ENCODE results near the gene RSPH10B. TPM values are rescaled to one million over a fixed set of nuclear protein-coding genes. Genes with fewer than 3 reads are reported as not detected.
"Not testable (repeated sequence)": the region's sequence is repeated elsewhere in the genome, so short reads cannot be mapped to it uniquely, and the experiment has no call there.

Gene RSPH10B
- total RNA-seq, 1 donor from 2014 or later, result 0.21 TPM

DNA sequence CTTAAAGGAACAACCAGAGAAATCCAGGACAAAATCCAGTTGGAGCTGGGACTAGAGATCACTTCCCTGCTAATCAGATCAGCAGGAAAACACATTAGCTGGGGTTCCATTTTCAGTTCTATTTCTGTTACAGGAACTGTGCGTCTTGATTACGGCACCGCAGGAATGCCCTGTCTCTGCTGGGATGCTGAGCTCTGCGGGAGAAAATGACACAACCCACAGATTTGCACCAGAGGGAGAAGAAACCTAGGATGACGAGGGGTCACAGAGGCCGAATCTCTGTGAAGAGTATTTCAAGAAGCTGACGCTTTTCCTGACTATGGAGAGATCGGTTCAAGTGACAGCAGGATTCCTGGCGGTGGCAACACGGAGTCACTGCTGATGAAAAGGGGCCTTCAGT lies 40.2 kb downstream of the RSPH10B start:
- DNase-seq (ENCODE audit: low read depth), result not testable (repeated sequence)

DNA sequence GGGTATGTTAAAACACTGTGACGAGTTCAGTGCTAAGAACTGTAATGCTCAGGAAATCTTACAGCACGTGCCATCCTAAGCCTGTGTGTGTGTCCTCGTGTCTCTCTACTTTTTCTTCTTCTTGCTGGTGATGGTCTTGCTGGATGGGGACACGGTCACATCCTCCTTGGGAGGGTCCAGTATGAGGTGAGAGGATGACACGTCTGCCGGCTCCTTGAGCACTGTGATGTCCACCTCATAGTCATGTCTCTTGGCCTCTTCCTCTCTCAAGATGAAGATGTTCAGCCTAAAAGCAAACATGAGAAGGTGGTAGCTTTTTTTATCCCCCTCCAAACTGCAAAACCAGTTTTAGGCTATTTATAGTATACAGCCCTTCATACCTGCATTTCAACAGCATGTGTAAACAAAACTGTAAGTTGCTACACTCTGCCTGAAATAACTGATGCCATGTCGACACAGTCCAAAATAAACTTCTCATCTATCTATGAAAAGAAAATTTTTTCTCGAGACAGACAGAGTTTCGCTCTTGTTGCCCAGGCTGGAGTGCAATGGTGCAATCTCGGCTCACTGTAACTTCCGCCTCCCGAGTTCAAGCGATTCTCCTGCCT lies 44.1 kb downstream of the RSPH10B start:
- DNase-seq (ENCODE audit: low read depth), result not testable (repeated sequence)

DNA sequence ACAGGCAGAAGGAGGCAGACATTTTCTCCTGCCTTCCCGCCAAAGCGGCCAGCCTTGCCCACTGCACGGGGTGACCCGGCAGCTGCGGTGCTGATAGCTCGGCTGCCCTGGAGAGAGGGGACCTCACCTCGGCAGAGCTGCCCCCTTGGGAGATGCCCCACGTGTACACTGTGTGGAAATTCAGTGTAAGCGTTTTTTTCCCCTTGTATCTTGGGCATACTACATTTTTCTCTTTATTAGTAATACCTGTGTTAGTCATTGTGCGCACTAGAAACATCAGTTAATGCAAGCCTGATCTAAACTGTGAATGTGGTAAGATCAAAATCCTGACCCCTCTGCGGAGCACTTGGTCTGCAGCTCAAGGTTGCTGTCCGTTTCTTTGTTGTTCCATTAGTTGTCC lies 45.9 kb downstream of the RSPH10B start:
- DNase-seq (ENCODE audit: low read depth), result not testable (repeated sequence)

DNA sequence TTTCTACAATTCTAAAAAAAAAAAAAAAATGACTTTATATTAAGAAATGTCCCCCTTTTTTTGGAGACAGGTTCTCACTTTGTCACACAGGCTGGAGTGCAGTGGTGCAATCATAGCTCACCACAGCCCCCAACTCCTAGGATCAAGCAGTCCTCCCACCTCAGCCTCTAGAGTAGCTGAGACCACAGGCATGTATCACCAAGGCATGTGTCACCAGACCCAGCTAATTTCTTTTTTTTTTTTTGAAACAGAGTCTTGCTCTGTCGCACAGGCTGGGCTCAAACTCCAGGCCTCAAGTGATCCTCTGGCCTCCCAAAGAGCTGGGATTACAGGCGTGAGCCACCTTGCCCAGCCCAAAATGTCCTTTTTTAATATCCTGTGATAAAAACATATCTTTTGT lies 46.3 kb downstream of the RSPH10B start:
- not testable (repeated sequence) for DNase-seq (ENCODE audit: low read depth)

DNA sequence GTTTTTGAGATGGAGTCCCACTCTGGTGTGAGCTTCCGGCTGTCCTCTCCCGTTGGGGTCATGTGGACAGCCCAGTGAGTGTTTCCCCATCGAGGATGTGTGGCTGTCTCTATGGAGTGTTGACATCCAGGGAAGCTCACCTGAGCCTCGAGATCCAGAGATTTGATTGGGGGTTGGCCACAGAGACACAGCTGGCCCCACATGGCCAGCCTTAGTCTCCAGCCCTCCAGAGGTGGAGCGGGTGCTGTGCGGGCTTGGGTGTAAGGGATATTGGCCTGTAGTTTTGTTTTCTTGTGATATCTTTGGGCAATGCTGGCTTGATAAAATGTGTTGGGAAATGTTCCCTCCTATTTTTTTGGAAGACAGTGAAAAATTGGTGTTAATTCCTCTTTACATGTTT lies 54.0 kb downstream of the RSPH10B start:
- not testable (repeated sequence) for DNase-seq (ENCODE audit: low read depth)

DNA sequence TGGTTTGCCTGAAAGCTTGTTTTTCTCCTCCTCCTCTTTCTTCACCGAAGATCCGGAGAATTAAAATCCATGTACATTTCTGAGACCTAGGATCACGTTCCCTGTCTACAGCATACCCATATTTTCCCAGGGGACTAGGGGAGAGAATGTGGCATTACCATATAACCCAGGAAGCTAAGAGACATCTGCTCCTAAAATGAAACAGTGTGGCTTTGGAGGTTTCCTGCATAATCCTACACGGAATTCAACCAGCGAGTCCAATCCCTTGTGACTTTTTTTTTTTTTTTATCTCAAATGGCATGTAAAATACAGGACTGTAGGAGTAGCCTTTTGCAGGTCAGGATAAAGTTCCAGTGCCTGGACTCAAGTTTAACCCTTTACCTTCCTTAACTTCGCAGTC lies 61.7 kb downstream of the RSPH10B start:
- DNase-seq (ENCODE audit: low read depth), result peak; percentile 26

DNA sequence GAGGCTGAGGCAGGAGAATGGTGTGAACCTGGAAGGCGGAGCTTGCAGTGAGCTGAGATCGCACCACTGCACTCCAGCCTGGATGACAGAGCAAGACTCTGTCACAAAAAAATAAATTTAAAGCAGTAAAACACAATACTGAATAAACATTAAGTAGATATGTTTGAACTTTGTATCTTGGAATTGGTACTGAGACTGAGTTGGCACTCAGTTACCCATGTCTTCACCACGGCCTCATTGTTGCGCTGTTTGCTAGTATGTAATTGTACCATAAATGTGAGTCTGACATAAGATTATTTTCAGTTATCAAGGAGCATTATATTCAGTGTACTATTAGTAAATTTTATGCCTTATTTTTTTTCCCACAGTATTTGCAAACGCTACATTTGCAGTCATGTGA lies 65.8 kb downstream of the RSPH10B start:
- DNase-seq (ENCODE audit: low read depth), result not testable (repeated sequence)

DNA sequence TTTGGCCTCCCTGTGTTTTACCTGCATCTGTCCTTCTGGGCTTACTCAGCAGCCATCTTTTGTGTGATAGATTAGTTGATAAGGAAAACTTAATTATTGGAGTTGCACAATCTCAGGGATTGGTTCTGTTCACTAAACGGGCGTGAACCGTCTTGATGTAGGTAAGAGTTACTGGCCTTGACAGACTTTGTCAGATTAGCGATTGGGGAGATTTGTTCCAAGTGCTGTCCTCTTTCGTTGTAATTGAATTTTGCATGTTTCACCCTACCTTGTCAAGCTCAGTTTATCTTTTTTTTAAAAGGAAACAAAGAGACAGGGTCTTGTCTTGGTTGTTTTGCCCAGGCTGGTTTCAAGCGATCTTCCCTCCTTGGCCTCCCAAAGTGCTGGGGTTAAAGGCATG lies 67.5 kb downstream of the RSPH10B start:
- DNase-seq (ENCODE audit: low read depth), result not testable (repeated sequence)

DNA sequence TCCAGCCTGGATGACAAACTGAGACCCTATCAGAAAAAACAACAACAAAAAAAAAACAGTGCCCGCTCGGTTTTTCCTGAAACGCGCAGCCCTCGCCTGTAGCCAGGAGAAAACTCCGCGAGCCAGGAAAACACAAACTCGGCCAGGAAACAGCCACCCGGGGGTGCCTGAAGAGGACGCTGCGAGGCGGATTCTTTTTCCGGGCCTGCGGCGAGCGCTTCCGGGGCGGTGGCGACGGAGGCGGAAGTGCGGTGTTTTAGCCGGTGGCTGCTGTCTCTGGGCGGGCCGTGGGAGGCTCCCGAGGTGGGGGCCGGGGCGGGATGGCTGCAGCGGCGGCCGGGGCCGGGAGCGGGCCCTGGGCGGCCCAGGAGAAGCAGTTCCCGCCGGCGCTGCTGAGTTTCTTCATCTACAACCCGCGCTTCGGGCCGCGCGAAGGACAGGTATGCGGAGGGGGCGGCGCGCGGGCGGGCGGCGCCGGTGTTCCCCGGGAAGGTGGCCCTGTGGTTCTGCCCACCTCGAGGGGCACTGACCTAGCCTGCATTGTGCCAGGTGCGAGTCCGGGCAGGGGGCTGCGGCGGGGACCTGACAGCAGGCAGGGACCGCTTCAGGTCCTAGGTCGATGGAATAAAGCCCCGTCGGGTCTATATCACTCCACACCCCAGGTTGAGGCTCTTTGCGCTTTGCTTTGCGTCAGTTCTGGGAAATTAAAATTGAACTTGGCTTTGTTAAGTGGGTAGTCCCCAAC lies 71.8 kb downstream of the RSPH10B start, which contains the start of gene CCZ1:
Gene CCZ1 (plus strand): TSS at position 254 of the 745 bp plus-strand sequence. CDS start 67 bp downstream, at position 321.
- peak; percentile 69 for DNase-seq (ENCODE audit: low read depth)

DNA sequence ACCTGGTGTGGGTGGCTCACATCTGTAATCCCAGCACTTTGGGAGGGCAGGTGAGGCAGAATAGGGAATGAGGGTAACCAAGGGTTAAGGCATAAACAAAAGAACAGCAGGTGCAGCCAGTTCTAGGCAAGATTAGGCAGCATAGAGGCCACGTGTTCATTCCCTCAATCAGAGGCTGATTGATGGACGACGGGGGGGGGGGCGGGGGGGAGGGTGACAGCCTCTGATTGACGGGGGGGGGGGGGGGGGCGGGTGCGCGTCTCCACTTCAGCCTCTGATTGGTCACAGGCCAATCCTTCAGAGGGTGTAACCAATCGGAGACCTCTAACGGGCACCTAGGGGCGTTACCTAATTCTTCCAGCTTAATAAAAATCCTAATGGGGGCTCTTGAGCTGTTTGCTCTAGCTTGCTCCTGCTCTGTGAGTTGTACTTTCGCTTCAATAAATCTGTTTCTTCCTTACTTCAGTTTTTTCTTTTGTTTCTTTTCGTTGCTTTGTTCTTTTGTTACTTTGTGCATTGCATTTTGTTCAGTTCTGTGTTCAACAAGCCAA lies 73.0 kb downstream of the RSPH10B start:
- DNase-seq (ENCODE audit: low read depth), result not testable (repeated sequence)

DNA sequence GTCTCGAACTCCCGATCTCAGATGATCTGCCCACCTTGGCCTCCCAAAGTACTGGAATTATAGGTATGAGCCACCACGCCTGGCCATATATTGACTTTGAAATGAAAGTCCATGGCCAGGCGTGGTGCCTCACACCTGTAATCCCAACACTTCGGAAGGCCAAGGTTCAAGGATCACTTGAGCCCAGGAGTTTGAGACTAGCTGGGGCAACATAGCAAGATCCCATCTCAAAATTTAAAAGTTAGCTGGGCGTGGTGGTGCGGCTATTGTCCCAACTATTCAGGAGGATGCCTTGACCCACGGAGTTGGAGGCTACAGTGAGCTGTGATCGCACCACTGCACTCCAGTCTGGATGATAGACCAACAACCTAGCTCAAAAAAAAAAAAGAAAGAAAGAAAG lies 78.0 kb downstream of the RSPH10B start:
- DNase-seq (ENCODE audit: low read depth), result no peak

DNA sequence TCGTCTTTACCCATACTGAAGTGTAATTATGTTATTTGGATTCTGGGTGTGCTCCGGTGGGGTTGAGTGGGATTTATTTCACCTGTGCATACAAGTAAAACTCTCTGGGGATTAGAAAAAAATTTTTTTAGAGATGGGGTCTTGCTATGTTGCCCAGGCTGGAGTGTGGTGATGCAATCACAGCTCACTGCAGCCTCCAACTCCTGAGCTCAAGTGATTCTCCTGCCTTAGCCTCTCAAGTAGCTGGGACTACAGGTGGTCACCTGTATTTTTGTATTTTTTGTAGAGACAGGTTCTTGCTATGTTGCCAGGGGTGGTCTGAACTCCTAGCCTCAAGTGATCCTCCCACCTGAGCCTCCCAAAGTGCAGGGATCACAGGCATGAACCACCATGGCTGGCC lies 80.2 kb downstream of the RSPH10B start:
- DNase-seq (ENCODE audit: low read depth), result not testable (repeated sequence)

DNA sequence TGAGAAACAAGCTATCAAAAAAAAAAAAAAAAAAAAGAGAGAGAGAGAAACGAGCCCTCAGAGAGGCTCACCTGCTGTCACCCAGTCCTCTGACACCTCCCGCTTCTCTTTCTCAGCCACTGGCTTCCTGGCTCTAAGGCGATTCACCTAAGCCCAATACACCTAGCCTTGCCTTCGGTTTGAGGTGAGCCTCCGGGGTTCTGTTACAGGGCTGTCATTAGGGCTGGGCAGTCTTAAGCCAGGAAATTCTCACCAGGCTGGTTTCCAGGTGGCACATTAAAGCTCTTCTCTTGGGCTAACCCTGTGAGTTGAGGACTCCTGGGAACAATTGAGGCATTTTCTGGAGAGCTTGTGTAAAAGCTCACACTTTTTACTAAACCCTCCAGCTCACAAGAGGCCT lies 82.5 kb downstream of the RSPH10B start:
- DNase-seq (ENCODE audit: low read depth), result not testable (repeated sequence)

DNA sequence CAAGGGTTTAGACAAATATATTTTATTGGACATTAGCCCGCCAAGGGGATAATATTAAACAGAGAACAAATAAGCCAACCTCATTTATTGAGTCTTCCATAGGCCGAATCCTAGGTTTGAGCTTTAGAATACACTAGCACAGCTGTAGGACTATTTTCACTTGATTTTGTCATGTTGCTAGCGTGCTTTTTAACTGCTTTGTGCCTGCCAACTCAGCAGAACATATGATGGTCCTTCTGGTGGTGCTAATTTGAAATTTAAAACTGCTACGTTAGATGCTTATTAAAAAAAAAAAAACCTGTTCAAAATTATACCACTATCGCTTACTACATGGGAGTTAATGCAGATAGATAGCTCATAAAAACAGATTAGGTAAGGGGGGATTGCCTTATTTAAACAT lies 86.1 kb downstream of the RSPH10B start:
- not testable (repeated sequence) for DNase-seq (ENCODE audit: low read depth)

DNA sequence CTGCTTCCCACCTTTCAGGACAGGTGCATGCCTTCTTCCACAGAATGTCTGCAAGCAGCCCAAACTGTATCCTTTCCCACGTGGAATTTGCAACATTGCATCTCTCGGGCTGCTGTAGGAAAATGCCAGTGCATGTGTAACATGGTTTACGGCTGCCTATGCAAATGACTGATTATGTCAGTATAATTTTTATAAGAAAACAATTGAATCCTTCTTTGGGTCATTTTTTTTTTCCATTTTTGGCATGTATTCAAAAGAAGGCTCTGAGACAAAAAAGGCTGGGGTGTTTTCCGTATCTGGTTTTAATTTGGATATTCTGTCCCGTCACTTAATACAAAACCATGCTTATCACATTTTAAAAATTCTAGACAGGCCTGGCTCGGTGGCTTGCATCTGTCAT lies 90.4 kb downstream of the RSPH10B start:
- not testable (repeated sequence) for DNase-seq (ENCODE audit: low read depth)

DNA sequence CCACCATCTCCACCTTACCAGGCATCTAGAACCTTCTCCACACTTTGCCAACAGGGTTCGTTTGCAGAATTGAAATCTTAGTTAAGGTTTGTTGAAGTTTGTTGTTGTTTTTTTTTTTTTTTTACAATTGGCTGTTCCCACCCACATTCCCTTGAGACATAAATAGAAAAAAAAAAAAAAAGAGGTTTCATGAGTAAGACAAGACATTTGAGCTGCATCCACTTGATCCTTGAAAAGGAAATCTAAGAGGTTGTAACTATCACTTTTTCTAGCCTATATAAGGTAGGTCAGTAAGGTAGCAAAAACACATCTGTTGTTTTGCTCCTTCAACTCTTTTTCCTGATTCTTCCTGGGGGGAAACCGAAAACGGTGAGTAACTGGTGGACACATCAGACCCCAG lies 90.9 kb downstream of the RSPH10B start:
- DNase-seq (ENCODE audit: low read depth), result not testable (repeated sequence)

Other genes with a start within 250 kb of the RSPH10B start
- gene RNF216, start 189.0 kb downstream of the RSPH10B start, total RNA-seq, result 50.3 and 55.3 TPM in 2 replicates
- not detected in 2 replicates for gene OCM, start 89.9 kb downstream of the RSPH10B start, total RNA-seq
- 108 and 115 TPM in 2 replicates for gene CCZ1, start 72.0 kb downstream of the RSPH10B start, total RNA-seq
- gene PMS2, start 38.4 kb upstream of the RSPH10B start, total RNA-seq, result 19.6 and 22.7 TPM in 2 replicates
- 112 and 136 TPM in 2 replicates for gene AIMP2, start 38.6 kb upstream of the RSPH10B start, total RNA-seq
- 0.35 TPM in 1 of 2 replicates, not detected in the other for gene ANKRD61, start 60.7 kb upstream of the RSPH10B start, total RNA-seq
- 86.1 and 174 TPM in 2 replicates for gene EIF2AK1, start 88.5 kb upstream of the RSPH10B start, total RNA-seq
- gene USP42, start 134.3 kb upstream of the RSPH10B start, total RNA-seq, result 8.4 and 8.6 TPM in 2 replicates